Measurements from ENCODE around the gene ITGB1.
"Not testable (repeated sequence)": the region's sequence is repeated elsewhere in the genome, so short reads cannot be mapped to it uniquely, and the experiment has no call there.

Gene ITGB1

GRCh38 chr10:32911285-32912016 lies 46.6 kb downstream of the ITGB1 start:
- peaks cover 15% of the 10 kb centered on the region for H3K36me3 ChIP-seq
- H3K27me3 ChIP-seq, result no peaks in the 10 kb centered on the region
- no peak for TF ChIP-seq CTCF (IDR thresholded peaks at IDR 0.05; ENCODE audit: low read depth, low read length)
- no peaks in the 10 kb centered on the region for H3K4me1 ChIP-seq
- H3K9me3 ChIP-seq, result no peaks in the 10 kb centered on the region
- no peak for DNase-seq
- no peak overlapping the region for H3K4me3 ChIP-seq (ENCODE audit: low read depth, low read length)

GRCh38 chr10:32909970-32910369 lies 48.1 kb downstream of the ITGB1 start:
- H3K4me3 ChIP-seq (ENCODE audit: low read depth, low read length); H3K27me3 ChIP-seq; H3K4me1 ChIP-seq; DNase-seq; H3K9me3 ChIP-seq: not testable (repeated sequence)
- peaks cover 15% of the 10 kb centered on the region for H3K36me3 ChIP-seq

- DNase-seq, result no peak
- no peak overlapping the region for H3K4me3 ChIP-seq (ENCODE audit: low read depth, low read length)
- no peaks in the 10 kb centered on the region for H3K4me1 ChIP-seq
- H3K27me3 ChIP-seq, result no peaks in the 10 kb centered on the region
- H3K36me3 ChIP-seq, result peaks cover 15% of the 10 kb centered on the region
- no peak for TF ChIP-seq CTCF (IDR thresholded peaks at IDR 0.05; ENCODE audit: low read depth, low read length)
- H3K9me3 ChIP-seq, result no peaks in the 10 kb centered on the region
These were observed 48.6 kb downstream of the ITGB1 start for GRCh38 chr10:32909456-32909855.

GRCh38 chr10:32906595-32906994 lies 51.4 kb downstream of the ITGB1 start:
- H3K4me3 ChIP-seq (ENCODE audit: low read depth, low read length), result no peak overlapping the region
- TF ChIP-seq CTCF (IDR thresholded peaks at IDR 0.05; ENCODE audit: low read depth, low read length), result no peak
- no peaks in the 10 kb centered on the region for H3K9me3 ChIP-seq
- no peak for DNase-seq
- H3K36me3 ChIP-seq, result peaks cover 9% of the 10 kb centered on the region
- H3K27me3 ChIP-seq, result no peaks in the 10 kb centered on the region
- H3K4me1 ChIP-seq, result no peaks in the 10 kb centered on the region

GRCh38 chr10:32905466-32905865 lies 52.6 kb downstream of the ITGB1 start:
- no peak overlapping the region for H3K4me3 ChIP-seq (ENCODE audit: low read depth, low read length)
- DNase-seq, result no peak
- no peaks in the 10 kb centered on the region for H3K27me3 ChIP-seq
- no peak for TF ChIP-seq CTCF (IDR thresholded peaks at IDR 0.05; ENCODE audit: low read depth, low read length)
- no peaks in the 10 kb centered on the region for H3K9me3 ChIP-seq
- H3K36me3 ChIP-seq, result peaks cover 3% of the 10 kb centered on the region
- H3K4me1 ChIP-seq, result no peaks in the 10 kb centered on the region

- Histone ChIP-seq H3K36me3 (no peaks in the 10 kb centered on the region; the same call in 1 of the 2 replicates), H3K4me3 (ENCODE audit: low read depth, low read length) (no peak overlapping the region), H3K4me1 (no peaks in the 10 kb centered on the region), H3K27me3 (no peaks in the 10 kb centered on the region), H3K9me3 (no peaks in the 10 kb centered on the region)
- no peak for TF ChIP-seq CTCF (IDR thresholded peaks at IDR 0.05; ENCODE audit: low read depth, low read length)
- no peak for DNase-seq
These were observed 56.2 kb downstream of the ITGB1 start for GRCh38 chr10:32901815-32902214.

GRCh38 chr10:32895200-32895968 lies 62.6 kb downstream of the ITGB1 start:
- not testable (repeated sequence) for H3K27me3 ChIP-seq; DNase-seq; H3K4me3 ChIP-seq (ENCODE audit: low read depth, low read length); H3K36me3 ChIP-seq; H3K4me1 ChIP-seq; H3K9me3 ChIP-seq
